ENCODE data around the gene PDRG1.

The PDRG1 gene

DNA sequence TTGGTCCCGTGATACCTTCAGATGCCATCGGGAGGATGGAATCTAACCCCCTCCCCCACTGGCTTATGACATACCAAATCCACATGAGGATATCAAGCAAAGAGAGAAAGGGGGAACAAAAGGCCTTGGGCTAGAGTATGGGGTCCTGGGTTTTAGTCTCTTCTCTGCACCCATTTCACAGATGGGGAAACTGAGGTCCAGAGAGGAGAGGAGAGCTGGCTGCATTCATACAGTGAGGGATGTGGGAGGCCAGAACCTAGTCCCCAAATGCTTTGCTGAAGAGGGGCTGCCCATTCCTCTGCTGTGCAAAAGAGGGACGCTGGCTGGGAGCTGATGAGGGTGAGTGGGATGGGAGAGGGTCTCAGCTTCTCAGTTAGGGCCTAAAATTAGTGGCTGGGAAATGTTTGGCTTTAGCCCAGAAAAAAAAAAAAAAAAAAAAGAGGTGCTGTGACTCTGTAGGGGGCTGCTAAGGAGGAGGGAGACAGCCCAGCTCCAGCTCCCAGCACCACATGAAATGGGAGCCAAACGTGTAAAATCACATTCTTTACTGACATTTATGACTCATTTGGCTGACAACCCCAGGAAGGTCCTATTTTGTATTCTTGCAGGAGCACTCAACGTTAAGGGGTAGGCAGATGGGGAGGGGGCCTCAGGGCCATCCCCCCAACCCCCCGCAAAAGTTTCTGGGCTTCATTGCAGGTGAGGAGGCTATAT, 28.0 kb upstream of the PDRG1 start:
- H3K4me1 ChIP-seq (ENCODE audit: control insufficient read depth, insufficient read depth, low read length), result no peaks in the 10 kb centered on the region
- no peak overlapping the region for H3K9ac ChIP-seq (ENCODE audit: low read length)
- H3K36me3 ChIP-seq (ENCODE audit: control insufficient read depth, insufficient read depth, low read length), result no peaks in the 10 kb centered on the region
- peaks cover 1% of the 10 kb centered on the region for H3K27me3 ChIP-seq (ENCODE audit: control insufficient read depth, insufficient read depth, low read length)
- H3K4me3 ChIP-seq (ENCODE audit: low read length), result no peak overlapping the region
- no peaks in the 10 kb centered on the region for H3K9me3 ChIP-seq (ENCODE audit: control insufficient read depth, low read length)

DNA sequence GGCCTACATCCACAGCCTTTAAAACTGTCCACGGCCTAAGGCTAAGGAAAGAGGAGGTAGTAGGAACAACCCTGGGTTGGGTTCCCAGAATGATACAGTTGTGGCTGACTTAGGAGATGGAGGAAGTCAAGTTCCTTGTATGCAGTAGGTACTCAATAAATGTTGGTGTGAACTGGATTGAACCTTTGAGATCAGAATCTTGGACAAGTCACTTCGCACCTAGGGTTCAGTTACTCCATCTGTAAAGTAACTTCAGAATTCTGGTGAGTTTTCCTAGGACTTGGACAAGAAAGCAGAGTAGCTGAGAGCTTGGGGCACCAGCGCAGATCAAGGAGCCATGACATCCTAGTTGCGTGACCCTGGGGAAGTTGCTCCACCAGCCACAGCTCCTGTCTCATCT, 25.2 kb upstream of the PDRG1 start:
- Histone ChIP-seq H3K4me3 (ENCODE audit: low read length) (no peak overlapping the region), H3K9me3 (ENCODE audit: control insufficient read depth, low read length) (no peaks in the 10 kb centered on the region), H3K4me1 (ENCODE audit: control insufficient read depth, insufficient read depth, low read length) (no peaks in the 10 kb centered on the region), H3K36me3 (ENCODE audit: control insufficient read depth, insufficient read depth, low read length) (no peaks in the 10 kb centered on the region), H3K27me3 (ENCODE audit: control insufficient read depth, insufficient read depth, low read length) (peaks cover 6% of the 10 kb centered on the region), H3K9ac (ENCODE audit: low read length) (no peak overlapping the region)

DNA sequence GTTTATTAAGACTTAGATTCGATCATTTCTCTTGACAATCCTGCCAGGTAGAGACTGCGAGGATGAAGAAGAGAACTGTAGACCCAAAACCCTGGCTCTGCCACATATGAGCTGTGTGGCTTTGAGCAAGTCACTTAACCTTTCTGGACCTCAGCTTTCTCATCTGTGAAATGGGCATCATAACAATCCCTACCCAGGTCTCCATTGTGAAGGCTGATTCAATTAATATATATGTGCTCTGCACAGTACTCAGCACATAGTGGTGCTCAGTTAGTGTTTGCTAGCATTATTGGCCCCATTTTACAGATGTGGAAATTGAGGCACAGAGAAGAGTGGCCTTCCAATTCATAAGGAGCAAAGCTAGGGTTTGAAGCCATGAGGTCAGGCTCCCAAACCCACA, 24.0 kb upstream of the PDRG1 start:
- no peaks in the 10 kb centered on the region for H3K36me3 ChIP-seq (ENCODE audit: control insufficient read depth, insufficient read depth, low read length)
- no peak overlapping the region for H3K9ac ChIP-seq (ENCODE audit: low read length)
- H3K27me3 ChIP-seq (ENCODE audit: control insufficient read depth, insufficient read depth, low read length), result peaks cover 6% of the 10 kb centered on the region
- no peaks in the 10 kb centered on the region for H3K4me1 ChIP-seq (ENCODE audit: control insufficient read depth, insufficient read depth, low read length)
- no peaks in the 10 kb centered on the region for H3K9me3 ChIP-seq (ENCODE audit: control insufficient read depth, low read length)
- no peak overlapping the region for H3K4me3 ChIP-seq (ENCODE audit: low read length)

DNA sequence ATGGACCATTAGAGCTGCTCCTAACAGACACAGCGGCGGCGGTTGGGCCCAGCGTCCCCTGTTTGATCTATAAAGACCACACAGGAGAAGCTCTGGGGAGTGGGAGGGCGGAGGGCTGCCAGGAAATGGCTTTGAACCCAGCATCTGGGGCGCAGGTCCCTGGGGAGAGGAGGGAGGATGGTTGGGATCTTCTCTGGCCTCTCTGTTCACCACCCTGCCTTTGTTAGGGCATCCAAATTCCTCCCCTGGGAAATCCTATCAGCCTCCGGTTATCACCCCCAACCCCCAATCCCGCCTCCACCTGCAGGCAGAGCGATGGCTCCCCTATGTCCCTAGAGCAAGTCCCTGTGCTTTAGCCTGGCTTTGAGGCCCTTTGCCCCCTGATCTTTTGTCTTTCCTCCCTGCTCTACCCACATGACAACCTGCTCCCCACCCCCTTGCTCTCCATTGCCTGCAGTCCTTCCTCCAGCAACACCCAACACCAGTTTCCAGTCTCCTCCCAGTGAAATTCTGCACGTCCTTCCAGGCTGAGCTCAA, 23.2 kb upstream of the PDRG1 start:
- H3K4me3 ChIP-seq (ENCODE audit: low read length), result no peak overlapping the region
- no peak overlapping the region for H3K9ac ChIP-seq (ENCODE audit: low read length)

DNA sequence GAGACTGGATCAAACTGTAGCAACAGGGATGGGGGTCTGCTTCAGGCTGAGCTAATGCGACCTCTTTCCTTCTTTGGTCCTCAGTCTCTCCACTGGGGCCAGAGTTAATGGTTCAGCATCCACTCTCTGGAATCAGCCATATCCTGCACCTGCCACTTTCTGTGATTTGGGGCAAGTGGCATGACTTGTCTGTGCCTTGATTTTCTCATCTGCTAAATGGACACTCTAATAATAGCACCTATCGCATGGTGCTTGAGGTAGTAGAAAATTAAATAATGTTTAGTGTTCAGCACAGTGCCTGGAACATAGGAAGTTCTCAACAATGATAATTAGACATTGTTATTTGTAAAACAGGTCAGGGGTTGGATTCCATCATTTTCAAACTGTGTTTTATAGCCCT, 22.4 kb upstream of the PDRG1 start:
- H3K36me3 ChIP-seq (ENCODE audit: control insufficient read depth, insufficient read depth, low read length), result no peaks in the 10 kb centered on the region
- peaks cover 6% of the 10 kb centered on the region for H3K27me3 ChIP-seq (ENCODE audit: control insufficient read depth, insufficient read depth, low read length)
- H3K9me3 ChIP-seq (ENCODE audit: control insufficient read depth, low read length), result no peaks in the 10 kb centered on the region
- no peak overlapping the region for H3K9ac ChIP-seq (ENCODE audit: low read length)
- no peak overlapping the region for H3K4me3 ChIP-seq (ENCODE audit: low read length)
- no peaks in the 10 kb centered on the region for H3K4me1 ChIP-seq (ENCODE audit: control insufficient read depth, insufficient read depth, low read length)

More for the DNA sequence above, 23.2 kb upstream of the PDRG1 start:
- H3K27me3 ChIP-seq (ENCODE audit: control insufficient read depth, insufficient read depth, low read length), result peaks cover 6% of the 10 kb centered on the region
- H3K9me3 ChIP-seq (ENCODE audit: control insufficient read depth, low read length), result no peaks in the 10 kb centered on the region
- no peaks in the 10 kb centered on the region for H3K4me1 ChIP-seq (ENCODE audit: control insufficient read depth, insufficient read depth, low read length)
- H3K36me3 ChIP-seq (ENCODE audit: control insufficient read depth, insufficient read depth, low read length), result no peaks in the 10 kb centered on the region

DNA sequence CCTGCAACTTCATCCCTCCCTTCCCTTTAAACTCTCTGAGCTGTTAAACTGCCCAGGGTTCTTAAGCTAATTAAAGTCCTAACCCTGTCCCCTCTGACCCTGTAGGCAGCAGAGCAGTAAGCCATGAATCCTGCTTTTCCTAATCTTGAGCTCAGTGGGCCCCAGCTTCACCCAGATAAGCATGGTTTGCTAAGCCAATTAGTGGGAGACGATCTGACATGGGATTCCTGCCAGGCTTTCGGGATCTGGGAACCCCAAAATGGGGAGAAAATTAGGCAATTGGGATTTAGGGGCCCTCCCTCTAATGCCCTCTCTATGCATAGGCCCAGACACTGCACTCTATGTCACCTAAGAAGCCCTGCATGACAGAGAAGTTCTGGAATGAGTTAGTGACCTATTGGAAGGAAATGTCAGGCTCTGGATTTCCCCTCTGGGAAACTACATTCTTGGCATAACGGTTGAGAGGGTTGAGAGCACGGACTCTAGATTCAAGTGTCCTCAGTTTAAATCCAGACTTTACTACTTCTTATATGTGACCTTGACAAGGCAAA, 20.7 kb upstream of the PDRG1 start:
- Histone ChIP-seq H3K9ac (ENCODE audit: low read length) (no peak overlapping the region), H3K36me3 (ENCODE audit: control insufficient read depth, insufficient read depth, low read length) (no peaks in the 10 kb centered on the region), H3K4me1 (ENCODE audit: control insufficient read depth, insufficient read depth, low read length) (no peaks in the 10 kb centered on the region), H3K9me3 (ENCODE audit: control insufficient read depth, low read length) (no peaks in the 10 kb centered on the region), H3K4me3 (ENCODE audit: low read length) (no peak overlapping the region), H3K27me3 (ENCODE audit: control insufficient read depth, insufficient read depth, low read length) (peaks cover 6% of the 10 kb centered on the region)

DNA sequence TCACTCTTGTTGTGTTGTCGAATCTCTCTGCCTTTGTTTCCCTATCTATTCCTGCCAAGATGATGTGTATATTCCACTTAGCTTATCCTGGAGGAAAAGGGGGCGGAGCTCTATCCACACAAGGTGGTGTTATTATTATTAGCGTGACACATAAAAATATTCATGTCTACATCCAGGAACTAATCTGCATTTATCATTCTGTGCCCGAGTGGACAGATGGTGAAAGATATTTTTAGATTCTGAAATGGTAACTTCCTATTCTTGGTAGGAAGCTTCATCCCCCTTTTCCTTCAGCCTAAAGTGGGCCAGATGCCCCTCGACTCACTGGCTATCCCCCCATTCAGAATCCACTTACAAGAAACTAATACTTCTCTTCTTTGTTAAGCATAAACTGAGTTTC, 18.1 kb upstream of the PDRG1 start:
- Histone ChIP-seq H3K4me3 (ENCODE audit: low read length) (no peak overlapping the region), H3K36me3 (ENCODE audit: control insufficient read depth, insufficient read depth, low read length) (no peaks in the 10 kb centered on the region), H3K9ac (ENCODE audit: low read length) (no peak overlapping the region), H3K9me3 (ENCODE audit: control insufficient read depth, low read length) (no peaks in the 10 kb centered on the region), H3K27me3 (ENCODE audit: control insufficient read depth, insufficient read depth, low read length) (peaks cover 17% of the 10 kb centered on the region), H3K4me1 (ENCODE audit: control insufficient read depth, insufficient read depth, low read length) (no peaks in the 10 kb centered on the region)

DNA sequence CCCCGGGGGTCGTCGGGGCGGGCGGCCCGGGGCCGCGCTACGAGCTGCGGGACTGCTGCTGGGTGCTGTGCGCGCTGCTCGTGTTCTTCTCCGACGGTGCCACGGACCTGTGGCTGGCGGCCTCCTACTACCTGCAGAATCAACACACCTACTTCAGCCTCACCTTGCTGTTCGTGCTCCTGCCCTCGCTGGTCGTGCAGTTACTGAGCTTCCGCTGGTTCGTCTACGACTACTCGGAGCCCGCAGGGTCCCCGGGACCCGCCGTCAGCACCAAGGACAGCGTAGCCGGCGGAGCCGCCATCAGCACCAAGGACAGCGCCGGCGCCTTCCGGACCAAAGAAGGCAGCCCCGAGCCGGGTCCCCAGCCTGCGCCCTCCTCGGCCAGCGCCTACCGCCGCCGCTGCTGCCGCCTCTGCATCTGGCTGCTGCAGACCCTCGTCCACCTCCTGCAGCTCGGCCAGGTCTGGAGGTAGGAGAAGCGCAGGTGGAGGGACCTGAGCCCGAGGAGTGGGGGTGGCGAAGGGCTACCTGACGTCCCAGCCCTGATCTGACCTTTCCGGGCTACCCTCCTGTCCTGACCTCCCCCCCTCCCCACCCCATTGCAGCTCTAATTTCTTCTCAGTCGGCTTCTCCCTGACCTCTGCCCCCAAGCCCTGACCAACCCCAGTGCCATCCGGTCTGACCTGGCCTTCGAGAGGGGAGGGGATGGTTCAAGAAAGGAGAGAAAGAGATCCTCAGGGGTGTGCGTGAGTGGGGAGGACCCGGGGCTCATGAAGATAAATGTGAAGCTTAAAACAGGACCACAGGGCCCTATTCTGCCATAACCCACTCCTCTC, 16.7 kb upstream of the PDRG1 start:
- H3K9ac ChIP-seq (ENCODE audit: low read length), result no peak overlapping the region
- H3K27me3 ChIP-seq (ENCODE audit: control insufficient read depth, insufficient read depth, low read length), result peaks cover 11% of the 10 kb centered on the region
- H3K9me3 ChIP-seq (ENCODE audit: control insufficient read depth, low read length), result no peaks in the 10 kb centered on the region
- H3K4me1 ChIP-seq (ENCODE audit: control insufficient read depth, insufficient read depth, low read length), result no peaks in the 10 kb centered on the region
- H3K4me3 ChIP-seq (ENCODE audit: low read length), result no peak overlapping the region
- no peaks in the 10 kb centered on the region for H3K36me3 ChIP-seq (ENCODE audit: control insufficient read depth, insufficient read depth, low read length)

DNA sequence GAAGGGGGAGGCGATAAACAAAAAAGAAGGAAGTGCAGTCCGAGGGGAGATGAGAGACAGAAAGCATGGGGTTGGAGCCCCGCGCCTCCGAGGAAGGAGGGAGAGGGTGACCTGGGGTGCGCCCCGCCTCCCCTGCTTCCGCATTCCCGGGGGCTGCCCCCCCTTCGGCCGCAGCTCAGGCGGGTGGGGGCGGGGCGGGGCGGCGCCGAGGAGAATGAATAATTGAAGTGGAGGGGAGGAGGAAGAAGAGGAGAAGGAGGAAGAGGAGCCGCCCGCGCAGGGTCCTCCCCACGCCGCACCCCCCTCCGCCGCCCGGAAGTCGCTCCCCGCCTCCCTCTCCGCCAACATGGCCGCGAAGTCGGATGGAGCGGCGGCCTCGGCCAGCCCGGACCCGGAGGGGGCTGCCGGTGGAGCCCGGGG, 16.0 kb upstream of the PDRG1 start, which contains the start of gene XKR7:
XKR7 (plus strand) TSS at position 322 of the 420 bp plus-strand sequence; CDS start at position 347, 25 bp downstream.
- peaks cover 11% of the 10 kb centered on the region for H3K27me3 ChIP-seq (ENCODE audit: control insufficient read depth, insufficient read depth, low read length)
- no peaks in the 10 kb centered on the region for H3K36me3 ChIP-seq (ENCODE audit: control insufficient read depth, insufficient read depth, low read length)
- no peaks in the 10 kb centered on the region for H3K4me1 ChIP-seq (ENCODE audit: control insufficient read depth, insufficient read depth, low read length)
- H3K9ac ChIP-seq (ENCODE audit: low read length), result no peak within 1 kb of the TSS
- no peak within 1 kb of the TSS for H3K4me3 ChIP-seq (ENCODE audit: low read length)
- no peaks in the 10 kb centered on the region for H3K9me3 ChIP-seq (ENCODE audit: control insufficient read depth, low read length)

DNA sequence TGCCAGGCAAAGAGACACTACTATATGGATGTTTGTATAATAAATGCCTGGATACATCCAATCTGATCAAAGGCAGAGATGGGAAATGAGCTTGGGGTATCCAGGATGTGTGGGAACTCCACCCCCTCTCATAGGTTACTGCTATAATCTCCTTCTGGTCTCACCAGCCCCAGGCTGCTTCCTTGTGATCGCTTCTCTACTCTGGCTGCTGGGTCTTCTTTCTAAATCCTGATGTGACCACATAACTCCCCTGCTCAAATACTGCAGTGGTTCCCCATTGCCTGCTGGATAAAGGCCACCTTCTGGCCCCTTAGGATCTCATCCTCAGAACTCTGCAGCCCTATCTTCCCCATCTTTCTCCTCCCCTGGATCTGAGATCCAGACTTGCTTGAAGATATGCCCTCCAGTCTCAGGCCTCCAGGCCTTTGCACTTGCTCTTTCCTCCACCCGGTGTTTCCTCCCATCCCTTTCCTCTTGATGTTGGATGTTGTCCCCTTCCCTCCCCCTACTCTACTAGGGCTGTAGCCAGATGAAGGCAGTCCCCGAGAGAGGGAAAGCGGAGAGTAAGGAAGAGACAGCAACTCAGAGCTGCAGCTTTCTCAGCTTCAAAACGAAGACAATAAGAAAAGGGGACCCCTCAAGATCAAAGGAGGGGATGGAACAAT, 15.3 kb upstream of the PDRG1 start:
- peaks cover 11% of the 10 kb centered on the region for H3K27me3 ChIP-seq (ENCODE audit: control insufficient read depth, insufficient read depth, low read length)
- H3K4me3 ChIP-seq (ENCODE audit: low read length), result no peak overlapping the region
- no peaks in the 10 kb centered on the region for H3K4me1 ChIP-seq (ENCODE audit: control insufficient read depth, insufficient read depth, low read length)
- no peaks in the 10 kb centered on the region for H3K9me3 ChIP-seq (ENCODE audit: control insufficient read depth, low read length)
- H3K9ac ChIP-seq (ENCODE audit: low read length), result no peak overlapping the region
- H3K36me3 ChIP-seq (ENCODE audit: control insufficient read depth, insufficient read depth, low read length), result no peaks in the 10 kb centered on the region

DNA sequence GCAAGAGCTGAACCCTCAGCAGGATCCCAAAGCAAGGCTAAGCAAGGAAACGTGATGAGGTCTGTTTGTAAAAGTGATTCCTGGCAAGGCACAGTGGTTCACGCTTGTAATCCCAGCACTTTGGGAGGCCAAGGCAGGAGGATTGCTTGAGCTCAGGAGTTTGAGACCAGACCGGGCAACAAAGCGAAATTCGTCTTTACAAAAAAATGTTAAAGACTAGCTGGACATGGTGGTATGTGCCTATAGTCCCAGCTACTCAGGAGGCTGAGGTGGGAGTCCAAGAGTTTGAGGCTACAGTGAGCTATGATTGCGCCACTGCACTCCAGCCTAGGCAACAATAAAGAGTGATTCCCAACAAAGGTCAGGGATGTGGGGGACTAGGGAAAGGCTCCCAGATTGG, 12.0 kb upstream of the PDRG1 start:
- peaks cover 11% of the 10 kb centered on the region for H3K27me3 ChIP-seq (ENCODE audit: control insufficient read depth, insufficient read depth, low read length)
- no peak overlapping the region for H3K9ac ChIP-seq (ENCODE audit: low read length)
- H3K4me1 ChIP-seq (ENCODE audit: control insufficient read depth, insufficient read depth, low read length), result no peaks in the 10 kb centered on the region
- no peaks in the 10 kb centered on the region for H3K9me3 ChIP-seq (ENCODE audit: control insufficient read depth, low read length)
- H3K4me3 ChIP-seq (ENCODE audit: low read length), result no peak overlapping the region
- no peaks in the 10 kb centered on the region for H3K36me3 ChIP-seq (ENCODE audit: control insufficient read depth, insufficient read depth, low read length)
